D721Med (cell line): ENCODE measurements around the gene SCNN1A.

Source experiments
- DNase-seq: peaks from one replicate; pipeline ENCODE4 v3.0.0; 2011; ENCODE audit warnings: low spot score; ENCODE audit not compliant: insufficient read length
- FAIRE-seq: peaks from 2 replicates; lab custom pipeline; 2011; peaks lifted over from hg19 to GRCh38; lab: Jason Lieb, UNC
- TF ChIP-seq, protein P1 (sequence below): IDR thresholded peaks from 2 replicates; pipeline ENCODE4 v1.5.1; 2012; ENCODE audit warnings: mild to moderate bottlenecking, control low read depth; ENCODE audit not compliant: insufficient read depth; ENCODE audit errors: missing control alignments

The SCNN1A gene

DNA sequence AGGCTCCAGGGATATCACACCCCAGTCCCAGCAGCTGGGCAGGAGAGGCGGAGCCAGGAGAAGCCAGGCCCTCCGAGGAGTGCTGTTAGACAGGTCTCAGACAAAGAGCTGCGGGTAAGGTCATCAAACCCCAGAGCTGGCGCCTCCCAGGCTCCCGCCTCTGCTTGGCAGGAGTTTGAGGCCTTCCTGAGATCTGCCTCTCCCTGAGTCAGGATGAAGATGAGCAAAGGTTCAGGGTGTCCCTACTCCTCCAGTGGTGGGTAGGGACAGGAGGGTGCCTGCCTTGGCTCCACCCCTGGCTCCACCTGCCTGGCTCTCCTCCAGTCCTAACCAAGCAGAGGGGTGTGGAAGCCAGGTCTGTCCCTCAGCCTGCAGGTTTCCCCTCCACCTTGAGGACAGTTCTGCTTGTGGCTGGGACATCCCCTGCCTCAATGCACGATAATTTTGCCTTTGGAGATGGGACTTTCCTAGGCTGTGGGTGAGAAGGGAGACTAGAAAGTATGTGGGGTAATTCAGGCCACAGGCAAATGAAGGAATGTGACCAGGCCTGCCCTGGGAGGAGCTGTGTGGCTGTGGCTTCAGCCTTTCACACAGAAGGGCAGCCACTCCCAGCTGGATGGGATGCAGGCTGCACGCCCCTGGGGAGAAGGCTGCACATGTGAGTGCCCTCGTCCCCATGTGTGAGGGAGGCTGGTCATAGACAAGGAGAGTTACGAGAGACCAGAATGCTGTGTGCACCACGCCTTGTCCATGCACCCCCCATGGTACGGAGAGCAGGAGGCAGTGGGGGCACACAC is 62.6 kb downstream of the SCNN1A start:
- no peak for DNase-seq
- FAIRE-seq = no peak

DNA sequence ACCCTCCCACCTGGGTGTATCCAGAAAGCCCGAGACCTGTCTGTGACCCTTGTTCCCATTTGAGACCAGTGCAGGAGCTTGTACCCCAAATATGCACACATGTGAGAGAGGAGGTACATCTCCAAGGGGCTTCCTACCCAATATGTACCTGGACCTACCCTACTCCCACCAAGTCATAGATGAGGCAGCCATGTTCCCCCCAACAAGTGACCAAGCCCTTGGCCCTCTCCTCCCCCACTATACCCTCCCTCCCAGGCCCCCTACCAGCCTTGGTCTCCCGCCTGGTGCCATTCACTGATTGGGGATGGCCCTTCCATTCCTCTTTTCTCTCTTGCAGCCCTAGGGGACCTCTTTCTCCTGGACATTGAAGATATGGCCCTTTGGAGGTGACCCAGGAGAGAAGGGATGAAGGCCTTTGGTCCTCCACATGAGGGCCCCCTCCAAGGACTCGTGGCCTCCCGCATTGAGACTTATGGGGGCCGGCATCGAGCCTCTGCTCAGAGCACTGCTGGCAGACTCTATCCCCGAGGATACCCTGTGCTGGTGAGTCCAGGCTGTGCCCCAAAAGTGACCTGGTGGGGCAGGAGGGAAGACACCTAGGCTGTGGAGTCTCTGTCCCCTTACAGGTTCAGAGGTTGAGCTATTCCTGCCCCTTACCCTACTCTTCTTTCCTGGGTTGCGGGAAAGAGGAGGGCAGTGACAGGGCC is 63.4 kb downstream of the SCNN1A start:
- FAIRE-seq (no peak), DNase-seq (no peak)
- TF ChIP-seq, protein P1, sequence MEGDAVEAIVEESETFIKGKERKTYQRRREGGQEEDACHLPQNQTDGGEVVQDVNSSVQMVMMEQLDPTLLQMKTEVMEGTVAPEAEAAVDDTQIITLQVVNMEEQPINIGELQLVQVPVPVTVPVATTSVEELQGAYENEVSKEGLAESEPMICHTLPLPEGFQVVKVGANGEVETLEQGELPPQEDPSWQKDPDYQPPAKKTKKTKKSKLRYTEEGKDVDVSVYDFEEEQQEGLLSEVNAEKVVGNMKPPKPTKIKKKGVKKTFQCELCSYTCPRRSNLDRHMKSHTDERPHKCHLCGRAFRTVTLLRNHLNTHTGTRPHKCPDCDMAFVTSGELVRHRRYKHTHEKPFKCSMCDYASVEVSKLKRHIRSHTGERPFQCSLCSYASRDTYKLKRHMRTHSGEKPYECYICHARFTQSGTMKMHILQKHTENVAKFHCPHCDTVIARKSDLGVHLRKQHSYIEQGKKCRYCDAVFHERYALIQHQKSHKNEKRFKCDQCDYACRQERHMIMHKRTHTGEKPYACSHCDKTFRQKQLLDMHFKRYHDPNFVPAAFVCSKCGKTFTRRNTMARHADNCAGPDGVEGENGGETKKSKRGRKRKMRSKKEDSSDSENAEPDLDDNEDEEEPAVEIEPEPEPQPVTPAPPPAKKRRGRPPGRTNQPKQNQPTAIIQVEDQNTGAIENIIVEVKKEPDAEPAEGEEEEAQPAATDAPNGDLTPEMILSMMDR = no peak

More for the DNA sequence above, 62.6 kb downstream of the SCNN1A start:
- TF ChIP-seq, protein P1 = no peak

DNA sequence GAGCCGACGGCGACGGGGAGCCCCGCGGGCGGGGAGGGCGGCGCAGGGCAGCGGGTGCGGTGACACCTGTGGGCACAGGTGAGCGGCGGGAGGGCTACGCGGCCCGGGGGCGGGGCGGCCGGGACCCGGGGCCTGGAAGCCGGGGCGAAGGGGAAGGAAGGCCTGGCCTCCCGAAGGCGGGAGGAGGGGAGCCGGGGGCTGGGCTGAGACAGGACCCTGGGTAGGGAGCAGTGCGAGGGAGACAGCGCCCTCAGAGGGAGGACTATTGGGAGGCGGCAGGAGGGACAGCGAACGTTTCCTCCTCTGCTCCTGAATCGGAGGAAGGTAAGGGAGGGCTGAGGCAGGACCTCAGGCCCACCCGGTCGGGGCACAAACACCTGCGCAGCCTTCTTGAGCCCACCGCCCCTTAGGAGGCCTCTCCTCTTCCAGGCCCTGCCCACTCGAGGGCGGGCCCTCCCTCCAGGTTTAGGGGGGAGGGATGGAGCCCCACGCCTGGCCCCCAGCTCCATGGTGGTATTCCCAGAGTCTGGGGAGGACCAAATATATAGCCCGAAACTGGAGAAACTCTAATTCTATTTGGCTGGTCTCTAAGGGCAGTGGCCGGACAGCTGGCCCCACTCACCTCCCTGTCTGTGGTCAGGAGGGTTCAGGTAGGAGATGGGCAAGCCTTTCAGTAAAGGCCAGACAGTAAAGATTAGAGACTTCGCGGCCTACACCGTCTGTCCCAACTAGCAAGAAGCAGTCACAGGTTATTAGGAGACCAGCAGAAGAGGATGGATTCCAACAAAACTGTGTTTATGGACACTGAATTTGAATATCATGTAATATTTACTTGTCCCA is 64.4 kb downstream of the SCNN1A start:
- DNase-seq (no peak), FAIRE-seq (no peak)
- TF ChIP-seq, protein P1 = no peak

DNA sequence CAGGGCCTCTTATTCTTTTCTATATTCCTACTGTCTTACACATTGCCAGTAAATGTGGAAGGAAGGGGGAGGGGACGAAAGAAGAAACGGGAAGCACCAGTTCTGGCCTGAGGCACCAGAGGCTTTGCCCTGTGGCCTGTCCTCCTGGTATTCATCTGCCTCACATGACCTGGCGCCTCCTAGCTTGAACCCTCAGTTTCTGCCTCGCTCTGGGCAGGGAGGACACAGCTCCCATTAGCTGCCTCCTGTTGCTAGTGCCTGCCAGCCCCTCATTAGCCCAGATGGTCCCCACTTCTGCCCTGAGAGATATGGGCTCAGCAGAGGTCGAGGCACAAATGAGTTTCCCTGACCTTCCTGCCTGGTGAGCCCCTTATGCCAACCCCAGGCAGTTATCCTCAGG is 67.8 kb downstream of the SCNN1A start:
- TF ChIP-seq, protein P1 = no peak
- DNase-seq (no peak), FAIRE-seq (no peak)

DNA sequence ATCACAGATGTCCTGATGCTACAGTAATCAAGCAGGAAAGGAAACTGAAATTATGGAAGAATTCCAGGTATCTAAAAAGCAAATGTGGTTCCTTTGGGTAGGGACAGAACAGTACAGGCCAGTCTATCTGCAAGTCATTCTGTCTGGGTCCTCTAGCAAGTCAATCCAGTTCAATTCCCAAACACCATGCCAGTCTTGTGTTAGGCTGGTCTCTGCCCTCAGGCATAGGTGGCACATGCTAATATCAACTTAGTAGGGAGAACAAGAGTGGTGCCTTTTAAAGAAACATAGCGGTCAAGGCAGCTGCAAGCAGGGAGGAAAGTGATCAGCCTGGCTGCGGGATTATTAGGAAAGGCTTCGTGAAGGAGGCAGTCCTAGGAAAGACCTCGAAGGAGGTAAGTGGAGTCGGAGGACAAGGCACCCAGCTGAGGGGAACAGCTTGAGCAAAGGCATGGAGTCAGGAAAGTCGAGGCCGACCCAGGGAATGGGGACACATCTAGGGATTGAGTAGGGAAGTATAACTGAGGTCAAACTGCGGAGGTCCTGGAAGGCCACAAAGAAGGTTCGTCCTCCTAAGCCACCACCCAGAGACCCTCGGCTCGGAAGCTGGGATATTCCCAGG is 68.7 kb downstream of the SCNN1A start:
- TF ChIP-seq, protein P1 = no peak
- FAIRE-seq = no peak

DNA sequence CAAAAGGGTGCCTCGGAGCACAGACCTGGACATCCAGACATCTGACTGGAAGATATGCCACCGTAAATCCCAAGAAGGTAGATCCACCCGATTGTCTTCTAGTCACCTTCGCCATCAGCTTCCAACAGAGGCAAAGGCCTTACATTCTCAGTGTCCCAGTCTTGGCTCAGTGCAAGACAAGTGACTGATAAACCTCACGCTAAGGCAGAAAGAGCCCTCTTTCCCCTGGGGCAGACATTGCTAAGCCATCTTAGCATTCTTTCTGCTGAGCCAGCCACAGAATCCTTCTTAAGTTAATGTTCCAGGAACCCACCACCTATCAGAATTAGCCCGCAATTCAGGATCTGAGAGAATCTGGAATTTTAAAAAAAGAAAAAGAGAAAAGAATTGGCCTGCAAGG is 69.2 kb downstream of the SCNN1A start:
- FAIRE-seq (no peak), DNase-seq (no peak)
- TF ChIP-seq, protein P1 = no peak

More for the DNA sequence above, 68.7 kb downstream of the SCNN1A start:
- DNase-seq = no peak
